Omental fat pad (tissue), 4 donors: ENCODE measurements around the gene RERE. TPM values are rescaled to one million over a fixed set of nuclear protein-coding genes. Genes with fewer than 3 reads are reported as not detected.

Source experiments
- ATAC-seq: fragments of 150-250 bp; one replicate; pipeline ENCODE4 v1.9.1; 2016; ENCODE audit warnings: mild to moderate bottlenecking, moderate library complexity; ENCODE audit not compliant: low FRiP score
- DNase-seq: peaks from one replicate; pipeline ENCODE4 v3.0.0-alpha.2; 2019; ENCODE audit warnings: low spot score
- total RNA-seq, 4 donors: library from RNA; depleted of rRNA; stranded (reverse); fragments of >200 nt; gene quantifications; one replicate each; pipeline ENCODE4 v1.1.0, GENCODE V29; 2016
- TF ChIP-seq, protein P1 (sequence below), 3 donors: fragments of 450-650 bp; IDR thresholded peaks; one replicate each; pipeline ENCODE4 v1.5.1; 2016 to 2017; ENCODE audit warnings: antibody characterized with exemption in 3 of 3, mild to moderate bottlenecking in 3 of 3, moderate library complexity in 2 of 3

RERE gene
- total RNA-seq, 4 donors from 2014 or later = 46.3 to 117 (median 55.4) TPM

DNA sequence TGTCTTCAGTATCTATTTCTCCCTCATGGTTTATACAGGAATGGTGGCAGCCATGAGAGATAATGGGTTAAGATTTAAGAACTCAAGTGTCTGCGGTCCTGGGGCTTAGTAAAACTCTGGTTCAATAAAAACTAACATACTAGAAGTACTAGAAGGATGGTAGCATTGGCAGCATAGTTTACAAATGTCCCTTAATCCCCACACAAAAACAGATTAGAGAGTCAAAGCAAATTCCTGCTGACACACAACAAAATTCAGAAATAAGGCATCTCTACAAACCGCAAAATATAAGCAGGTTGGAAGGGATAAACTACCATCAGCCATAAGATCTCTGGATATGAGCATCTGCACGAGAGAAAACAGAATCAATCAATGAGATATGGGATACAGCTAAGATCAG lies 234.4 kb downstream of the RERE start:
- DNase-seq (no peak), ATAC-seq (no peak)
- TF ChIP-seq, protein P1, sequence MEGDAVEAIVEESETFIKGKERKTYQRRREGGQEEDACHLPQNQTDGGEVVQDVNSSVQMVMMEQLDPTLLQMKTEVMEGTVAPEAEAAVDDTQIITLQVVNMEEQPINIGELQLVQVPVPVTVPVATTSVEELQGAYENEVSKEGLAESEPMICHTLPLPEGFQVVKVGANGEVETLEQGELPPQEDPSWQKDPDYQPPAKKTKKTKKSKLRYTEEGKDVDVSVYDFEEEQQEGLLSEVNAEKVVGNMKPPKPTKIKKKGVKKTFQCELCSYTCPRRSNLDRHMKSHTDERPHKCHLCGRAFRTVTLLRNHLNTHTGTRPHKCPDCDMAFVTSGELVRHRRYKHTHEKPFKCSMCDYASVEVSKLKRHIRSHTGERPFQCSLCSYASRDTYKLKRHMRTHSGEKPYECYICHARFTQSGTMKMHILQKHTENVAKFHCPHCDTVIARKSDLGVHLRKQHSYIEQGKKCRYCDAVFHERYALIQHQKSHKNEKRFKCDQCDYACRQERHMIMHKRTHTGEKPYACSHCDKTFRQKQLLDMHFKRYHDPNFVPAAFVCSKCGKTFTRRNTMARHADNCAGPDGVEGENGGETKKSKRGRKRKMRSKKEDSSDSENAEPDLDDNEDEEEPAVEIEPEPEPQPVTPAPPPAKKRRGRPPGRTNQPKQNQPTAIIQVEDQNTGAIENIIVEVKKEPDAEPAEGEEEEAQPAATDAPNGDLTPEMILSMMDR (IDR thresholded peaks at IDR 0.05) = no peak

DNA sequence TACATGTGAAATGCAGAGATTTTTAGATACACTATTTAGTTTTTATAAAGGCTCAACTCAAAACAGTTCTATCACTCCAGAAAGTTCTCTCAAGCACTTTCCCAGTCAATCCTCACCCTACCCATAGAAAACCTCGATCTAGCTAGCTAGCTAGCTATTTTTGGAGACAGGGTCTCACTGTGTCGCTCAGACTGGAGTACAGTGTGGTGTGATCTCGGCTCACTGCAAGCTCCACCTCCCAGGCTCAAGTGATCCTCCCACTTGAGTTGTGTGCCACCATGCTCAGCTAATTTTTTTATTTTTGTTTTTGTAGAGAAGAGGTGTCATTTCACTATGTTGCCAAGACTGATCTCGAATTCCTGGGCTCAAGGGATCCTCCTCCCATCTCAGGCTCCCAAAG lies 236.9 kb downstream of the RERE start:
- no peak for ATAC-seq
- TF ChIP-seq, protein P1 (IDR thresholded peaks at IDR 0.05) = no peak
- DNase-seq = no peak

DNA sequence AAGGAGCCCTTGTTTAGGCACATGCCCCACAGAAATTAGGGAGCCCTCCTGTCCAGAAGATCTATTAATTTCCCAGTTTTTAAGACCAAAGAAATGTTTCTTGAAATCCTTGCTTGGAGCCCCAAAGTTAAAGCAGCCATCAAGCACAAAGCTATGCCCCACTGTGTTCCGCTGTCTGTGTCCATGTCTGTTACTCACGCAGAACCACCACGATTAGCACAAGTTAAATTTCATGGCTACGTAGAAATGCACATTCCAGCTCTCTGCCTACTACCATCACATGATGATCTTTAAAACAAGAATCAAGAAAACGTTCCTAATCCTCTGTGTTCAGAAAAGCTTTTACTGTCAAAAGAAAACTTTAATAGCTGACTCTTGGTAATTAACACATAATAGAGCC lies 238.5 kb downstream of the RERE start:
- DNase-seq = no peak
- ATAC-seq = no peak
- TF ChIP-seq, protein P1 (IDR thresholded peaks at IDR 0.05) = no peak

DNA sequence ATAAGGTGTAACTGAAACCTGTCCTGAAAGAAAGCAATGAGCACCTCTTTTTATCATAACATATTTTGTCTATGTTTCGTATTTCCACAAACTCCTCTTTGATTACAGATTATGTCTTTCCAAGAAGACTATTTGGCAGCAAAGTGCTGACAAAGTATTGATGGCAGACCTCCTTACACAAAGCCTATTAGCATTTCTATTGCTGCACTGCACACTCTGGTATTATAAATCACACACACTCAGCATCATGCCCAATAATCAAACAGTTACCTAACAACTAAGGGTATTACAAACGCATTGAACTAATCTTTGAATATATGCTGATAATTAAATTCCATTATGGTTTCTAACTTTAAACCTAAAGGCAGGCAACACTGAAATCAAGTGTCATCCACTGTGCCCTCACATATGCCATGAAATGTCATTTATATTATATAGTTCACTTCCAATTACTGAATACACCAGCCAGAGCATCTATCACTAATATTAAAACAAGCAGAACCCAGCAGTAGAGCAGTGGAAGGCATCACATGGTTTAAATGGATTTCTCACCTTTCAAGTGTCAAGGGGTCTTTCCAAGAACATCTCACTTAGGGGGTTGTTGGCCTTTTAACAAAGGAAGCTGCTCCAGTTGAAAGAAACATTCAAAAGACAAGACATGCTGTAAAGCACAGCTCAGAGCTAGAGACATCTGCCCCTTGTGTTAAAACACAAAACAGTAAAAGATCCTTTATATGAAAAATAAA lies 239.1 kb downstream of the RERE start:
- DNase-seq = no peak
- TF ChIP-seq, protein P1 (IDR thresholded peaks at IDR 0.05) = no peak

DNA sequence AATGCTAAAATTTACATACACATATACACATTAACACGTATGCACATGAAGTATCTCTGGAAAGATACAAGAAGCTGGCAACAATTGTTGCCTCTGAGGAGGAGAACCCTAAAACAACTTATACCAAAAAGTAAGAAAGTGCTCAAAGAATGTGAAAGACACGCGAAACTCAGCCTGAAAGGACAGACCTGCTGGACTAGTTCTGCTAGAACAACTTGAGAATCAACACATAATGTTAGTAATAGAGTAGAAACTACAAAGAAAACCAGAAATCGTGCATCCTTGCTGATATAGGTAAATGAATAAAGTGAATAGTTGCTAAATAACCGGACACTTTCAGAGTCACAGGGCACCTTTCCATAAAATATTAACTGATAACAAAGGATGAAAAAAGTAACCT lies 242.5 kb downstream of the RERE start:
- ATAC-seq = no peak
- TF ChIP-seq, protein P1 (IDR thresholded peaks at IDR 0.05) = no peak
- DNase-seq = no peak

More for the DNA sequence above, 239.1 kb downstream of the RERE start:
- no peak for ATAC-seq

DNA sequence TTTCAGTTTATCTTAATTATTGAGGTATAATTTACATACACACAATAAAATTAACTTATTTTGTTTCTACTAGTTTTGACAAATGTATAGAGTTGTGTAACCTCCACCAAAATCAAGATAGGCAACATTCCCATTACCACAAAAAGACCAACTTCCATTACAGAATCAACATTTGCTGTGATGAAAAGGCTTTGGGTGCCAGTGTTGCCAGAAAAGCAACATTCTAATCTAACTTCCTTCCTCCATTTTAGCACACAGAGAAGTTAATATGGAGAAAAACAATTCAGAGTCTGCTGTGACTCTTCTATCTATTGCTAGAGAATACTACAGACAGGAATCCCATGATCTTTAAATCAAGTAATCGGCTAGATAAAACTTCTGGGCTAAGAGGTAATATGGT lies 245.3 kb downstream of the RERE start:
- ATAC-seq = no peak
- DNase-seq = no peak
- TF ChIP-seq, protein P1 (IDR thresholded peaks at IDR 0.05) = no peak
